Hippocampal formation (tissue), 2 donors: ENCODE measurements around the gene GRPEL1.

Experiments
- DNase-seq, 2 donors: peaks; one replicate each; lab custom pipeline; 2025; lab: John Stamatoyannopoulos, UW

GRPEL1 gene

GRCh38 chr4:7045553-7045952 is 22.3 kb downstream of the GRPEL1 start:
- no peak for DNase-seq

GRCh38 chr4:7044137-7044930 is 23.5 kb downstream of the GRPEL1 start:
- no peak for DNase-seq

- DNase-seq = no peak
Measured at GRCh38 chr4:7043284-7044136, 24.4 kb downstream of the GRPEL1 start, which contains the start of gene TADA2B. TADA2B (plus strand) TSS chr4:7043372; CDS start chr4:7043580, 208 bp downstream.

- peak; percentile 96 to 97 for DNase-seq
Measured at GRCh38 chr4:7042503-7043283, 25.2 kb downstream of the GRPEL1 start.

- peak in 1 of 2 donors; percentile 24 for DNase-seq
Measured at GRCh38 chr4:7041801-7042502, 25.9 kb downstream of the GRPEL1 start.

- no peak for DNase-seq
Measured at GRCh38 chr4:7041246-7041645, 26.6 kb downstream of the GRPEL1 start.

- DNase-seq = no peak
Measured at GRCh38 chr4:7040765-7041164, 27.1 kb downstream of the GRPEL1 start.

GRCh38 chr4:7037425-7037824 is 30.4 kb downstream of the GRPEL1 start:
- no peak for DNase-seq

GRCh38 chr4:7034262-7035081 is 33.4 kb downstream of the GRPEL1 start:
- no peak for DNase-seq

GRCh38 chr4:7032596-7032995 is 35.3 kb downstream of the GRPEL1 start:
- DNase-seq = no peak

- DNase-seq = no peak
Measured at GRCh38 chr4:7031558-7032449, 36.1 kb downstream of the GRPEL1 start.

GRCh38 chr4:7030856-7031255 is 37.0 kb downstream of the GRPEL1 start:
- DNase-seq = no peak

- no peak for DNase-seq
Measured at GRCh38 chr4:7029921-7030320, 37.9 kb downstream of the GRPEL1 start.

- DNase-seq = no peak
Measured at GRCh38 chr4:7029212-7029611, 38.7 kb downstream of the GRPEL1 start.

- no peak for DNase-seq
Measured at GRCh38 chr4:7027913-7028312, 40.0 kb downstream of the GRPEL1 start.

- no peak for DNase-seq
Measured at GRCh38 chr4:7027284-7027683, 40.6 kb downstream of the GRPEL1 start.

- DNase-seq = no peak
Measured at GRCh38 chr4:7026107-7026506, 41.8 kb downstream of the GRPEL1 start.

- no peak for DNase-seq
Measured at GRCh38 chr4:7025040-7025602, 42.7 kb downstream of the GRPEL1 start.

GRCh38 chr4:7024336-7024890 is 43.5 kb downstream of the GRPEL1 start:
- DNase-seq = no peak
